ENCODE results near the gene ZPLD1. TPM values are rescaled to one million over a fixed set of nuclear protein-coding genes. Genes with fewer than 3 reads are reported as not detected.

Gene ZPLD1
- total RNA-seq, 4 donors from 2014 or later, result 0.26 TPM; not detected in 3

DNA sequence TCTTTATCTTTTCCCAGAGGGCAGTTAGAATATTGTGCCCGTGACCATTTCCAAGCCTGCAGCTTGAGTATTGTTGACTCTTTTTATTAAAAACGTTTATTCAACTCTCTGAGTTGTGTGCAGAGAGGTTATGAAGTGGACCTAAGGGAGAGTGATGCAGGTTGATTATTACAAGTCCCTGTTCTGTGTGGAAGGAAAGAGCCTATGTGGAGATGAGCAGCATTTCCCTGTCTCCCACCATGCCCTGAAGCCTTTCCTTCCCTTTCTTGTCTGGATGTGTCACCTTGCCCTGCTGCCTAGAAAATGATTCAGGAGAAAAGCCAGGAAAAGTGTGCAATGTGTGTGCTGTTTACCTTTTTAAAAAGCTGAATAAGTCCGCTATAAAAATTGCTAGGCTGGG, 19.4 kb downstream of the ZPLD1 start:
- intact Hi-C loops (cut with DNase I), result no loop called here
- no peak for TF ChIP-seq POLR2A (IDR thresholded peaks at IDR 0.05; ENCODE audit: low read depth)
- TF ChIP-seq EP300 (IDR thresholded peaks at IDR 0.05), result no peak
- TF ChIP-seq POLR2AphosphoS5 (IDR thresholded peaks at IDR 0.05), result no peak
- TF ChIP-seq, protein P1, sequence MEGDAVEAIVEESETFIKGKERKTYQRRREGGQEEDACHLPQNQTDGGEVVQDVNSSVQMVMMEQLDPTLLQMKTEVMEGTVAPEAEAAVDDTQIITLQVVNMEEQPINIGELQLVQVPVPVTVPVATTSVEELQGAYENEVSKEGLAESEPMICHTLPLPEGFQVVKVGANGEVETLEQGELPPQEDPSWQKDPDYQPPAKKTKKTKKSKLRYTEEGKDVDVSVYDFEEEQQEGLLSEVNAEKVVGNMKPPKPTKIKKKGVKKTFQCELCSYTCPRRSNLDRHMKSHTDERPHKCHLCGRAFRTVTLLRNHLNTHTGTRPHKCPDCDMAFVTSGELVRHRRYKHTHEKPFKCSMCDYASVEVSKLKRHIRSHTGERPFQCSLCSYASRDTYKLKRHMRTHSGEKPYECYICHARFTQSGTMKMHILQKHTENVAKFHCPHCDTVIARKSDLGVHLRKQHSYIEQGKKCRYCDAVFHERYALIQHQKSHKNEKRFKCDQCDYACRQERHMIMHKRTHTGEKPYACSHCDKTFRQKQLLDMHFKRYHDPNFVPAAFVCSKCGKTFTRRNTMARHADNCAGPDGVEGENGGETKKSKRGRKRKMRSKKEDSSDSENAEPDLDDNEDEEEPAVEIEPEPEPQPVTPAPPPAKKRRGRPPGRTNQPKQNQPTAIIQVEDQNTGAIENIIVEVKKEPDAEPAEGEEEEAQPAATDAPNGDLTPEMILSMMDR (IDR thresholded peaks at IDR 0.05), result no peak
- Histone ChIP-seq H3K4me1 (no peaks in the 10 kb centered on the region), H3K9me3 (no peaks in the 10 kb centered on the region), H3K36me3 (no peaks in the 10 kb centered on the region), H3K27ac (replicated peaks in 1 of 4) (no peak overlapping the region), H3K27me3 (no peaks in the 10 kb centered on the region), H3K4me3 (no peak overlapping the region)
- 58% methylated on average over 3 of the region's 3 CpGs for WGBS
- no peak for DNase-seq (ENCODE audit: extremely low spot score)

DNA sequence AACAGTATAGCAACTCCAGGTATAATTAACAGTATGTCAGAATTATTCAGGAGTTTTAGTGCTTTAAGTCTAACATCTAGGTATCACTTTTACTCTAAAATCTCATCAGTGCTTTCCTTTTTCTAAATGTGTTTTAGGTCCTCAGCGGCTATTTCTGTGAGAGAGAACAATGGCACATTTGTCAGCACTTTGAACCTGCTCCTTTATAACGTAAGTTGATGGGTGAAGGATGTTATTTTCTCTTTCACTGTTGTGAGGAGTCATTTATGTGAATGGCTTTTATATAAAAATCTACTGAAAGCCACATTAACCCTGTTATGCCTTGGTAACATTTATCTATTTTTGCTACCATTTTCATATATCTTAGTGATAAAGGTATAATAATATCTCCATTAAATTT, 22.8 kb downstream of the ZPLD1 start:
- 62% methylated on average over 2 of the region's 2 CpGs for WGBS
- Histone ChIP-seq H3K4me3 (no peak overlapping the region), H3K9me3 (no peaks in the 10 kb centered on the region), H3K36me3 (no peaks in the 10 kb centered on the region), H3K4me1 (no peaks in the 10 kb centered on the region), H3K27me3 (no peaks in the 10 kb centered on the region), H3K27ac (replicated peaks in 1 of 4) (no peak overlapping the region)
- intact Hi-C loops (cut with DNase I), result no loop called here
- no peak for DNase-seq (ENCODE audit: extremely low spot score)
- TF ChIP-seq POLR2AphosphoS5 (IDR thresholded peaks at IDR 0.05) (no peak), POLR2A (IDR thresholded peaks at IDR 0.05; ENCODE audit: low read depth) (no peak), EP300 (IDR thresholded peaks at IDR 0.05) (no peak)
- TF ChIP-seq, protein P1 (IDR thresholded peaks at IDR 0.05), result no peak

DNA sequence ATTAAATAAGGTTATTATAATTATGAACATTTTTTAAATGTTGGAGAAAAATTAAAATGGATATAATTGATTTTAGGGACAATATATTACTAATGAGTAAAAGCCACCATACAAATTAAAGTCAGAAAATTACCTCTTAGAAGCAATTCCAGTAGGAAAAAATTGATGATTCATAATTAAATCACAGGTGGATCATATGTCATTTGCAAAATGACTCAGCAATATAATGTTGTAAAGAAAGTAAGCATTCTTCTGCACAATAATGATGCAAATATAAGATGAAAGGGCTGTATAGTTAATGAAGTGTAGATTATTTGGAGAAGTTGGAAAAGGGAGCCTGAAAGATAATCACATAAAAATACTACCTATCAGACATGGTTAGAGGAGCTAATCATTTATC, 25.8 kb downstream of the ZPLD1 start:
- intact Hi-C loops (cut with DNase I), result no loop called here
- no peak overlapping the region for H3K27ac ChIP-seq (replicated peaks in 1 of 4)

DNA sequence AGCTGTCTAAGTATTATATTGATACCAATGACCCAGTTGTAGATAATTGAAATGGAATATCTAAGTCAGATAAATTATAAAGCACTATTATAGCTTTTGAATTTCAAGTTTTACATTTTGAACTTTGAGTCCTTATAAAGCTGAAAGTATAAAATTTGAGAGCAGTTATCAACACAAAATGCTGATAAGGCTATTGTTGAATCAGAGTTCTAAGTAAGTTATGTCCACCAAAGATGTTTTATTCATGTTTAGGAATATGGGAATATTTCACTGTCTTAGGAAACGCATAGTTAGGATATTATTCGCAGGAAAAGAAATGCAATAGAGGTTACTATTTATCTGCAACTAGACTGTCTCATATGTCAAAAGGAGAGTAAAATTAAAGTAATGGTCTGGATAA, 29.4 kb downstream of the ZPLD1 start:
- Histone ChIP-seq H3K9me3 (no peaks in the 10 kb centered on the region), H3K4me1 (no peaks in the 10 kb centered on the region), H3K27ac (replicated peaks in 1 of 4) (no peak overlapping the region), H3K36me3 (no peaks in the 10 kb centered on the region), H3K27me3 (no peaks in the 10 kb centered on the region), H3K4me3 (no peak overlapping the region)
- TF ChIP-seq, protein P1 (IDR thresholded peaks at IDR 0.05), result no peak
- TF ChIP-seq POLR2AphosphoS5 (IDR thresholded peaks at IDR 0.05) (no peak), POLR2A (IDR thresholded peaks at IDR 0.05; ENCODE audit: low read depth) (no peak), EP300 (IDR thresholded peaks at IDR 0.05) (no peak)
- no peak for DNase-seq (ENCODE audit: extremely low spot score)
- intact Hi-C loops (cut with DNase I), result no loop called here
- 96% methylated on average over 2 of the region's 2 CpGs for WGBS

More for the DNA sequence above, 25.8 kb downstream of the ZPLD1 start:
- H3K27me3 ChIP-seq, result no peaks in the 10 kb centered on the region
- H3K36me3 ChIP-seq, result no peaks in the 10 kb centered on the region
- TF ChIP-seq POLR2A (IDR thresholded peaks at IDR 0.05; ENCODE audit: low read depth) (no peak), POLR2AphosphoS5 (IDR thresholded peaks at IDR 0.05) (no peak), EP300 (IDR thresholded peaks at IDR 0.05) (no peak)
- TF ChIP-seq, protein P1 (IDR thresholded peaks at IDR 0.05), result no peak
- H3K4me1 ChIP-seq, result no peaks in the 10 kb centered on the region
- no peaks in the 10 kb centered on the region for H3K9me3 ChIP-seq
- no peak overlapping the region for H3K4me3 ChIP-seq
- DNase-seq (ENCODE audit: extremely low spot score), result no peak

DNA sequence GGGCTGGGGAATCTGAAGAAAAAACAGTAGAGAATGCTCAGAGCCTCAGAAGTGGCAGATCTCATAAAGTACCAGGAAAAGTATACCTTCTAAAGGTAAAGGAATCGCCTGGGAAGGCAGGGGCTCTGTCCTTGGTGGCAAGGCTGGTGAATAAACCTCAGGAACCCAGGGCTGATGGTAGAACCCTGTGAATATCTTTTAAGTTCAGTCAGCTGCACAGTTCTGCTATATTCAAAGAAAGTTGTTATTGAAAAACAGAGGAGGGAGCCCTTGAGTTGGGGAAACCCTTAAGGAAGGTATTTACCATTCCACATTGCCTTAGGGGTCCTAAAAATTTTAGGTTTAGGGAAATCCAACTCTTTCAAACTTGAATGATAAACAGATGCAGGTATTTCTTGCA, 31.2 kb downstream of the ZPLD1 start:
- no peak overlapping the region for H3K27ac ChIP-seq (replicated peaks in 1 of 4)
- H3K4me1 ChIP-seq, result no peaks in the 10 kb centered on the region
- TF ChIP-seq POLR2AphosphoS5 (IDR thresholded peaks at IDR 0.05) (no peak), EP300 (IDR thresholded peaks at IDR 0.05) (no peak), POLR2A (IDR thresholded peaks at IDR 0.05; ENCODE audit: low read depth) (no peak)
- TF ChIP-seq, protein P1 (IDR thresholded peaks at IDR 0.05), result no peak
- no peaks in the 10 kb centered on the region for H3K9me3 ChIP-seq
- no peak for DNase-seq (ENCODE audit: extremely low spot score)
- WGBS, result 56% methylated on average over 1 of the region's 1 CpG
- H3K4me3 ChIP-seq, result no peak overlapping the region
- intact Hi-C loops (cut with DNase I), result no loop called here
- no peaks in the 10 kb centered on the region for H3K36me3 ChIP-seq
- no peaks in the 10 kb centered on the region for H3K27me3 ChIP-seq

All from esophagus muscularis mucosa (tissue), 4 donors.